Right lobe of liver (tissue), 6 donors: ENCODE results near the gene STMP1. TPM values are rescaled to one million over a fixed set of nuclear protein-coding genes. Genes with fewer than 3 reads are reported as not detected.

Experiments used
- ATAC-seq, 4 donors: fragments of 200-7000 bp; cut with Tn5 transposase; one replicate each; pipeline ENCODE4 v1.9.1; 2020; ENCODE audit warnings: mild to moderate bottlenecking in 4 of 4, moderate library complexity in 4 of 4
- DNase-seq, 3 donors: peaks; one replicate each; pipeline ENCODE4 v3.0.0-alpha.2; 2020
- H3K27ac ChIP-seq, 3 donors: fragments of 200-600 bp; one replicate each; pipeline ENCODE4 v1.8.0; 2022
- H3K27me3 ChIP-seq, 2 donors: fragments of 200-600 bp; one replicate each; pipeline ENCODE4 v1.8.0; 2022
- H3K36me3 ChIP-seq, 4 donors: fragments of 200-600 bp; sonication (generic) in 1 of 4; one replicate each; pipeline versions ENCODE4 v1.5.1 to v1.8.0; 2017 to 2022; ENCODE audit warnings: control low read depth in 1 of 4
- H3K4me1 ChIP-seq, 4 donors: fragments of 200-600 bp; sonication (generic) in 1 of 4; one replicate each; pipeline versions ENCODE4 v1.5.1 to v1.8.0; 2017 to 2022; ENCODE audit warnings: control low read depth in 1 of 4
- H3K4me3 ChIP-seq, 3 donors: fragments of 200-600 bp; one replicate each; pipeline ENCODE4 v1.8.0; 2022
- H3K9me3 ChIP-seq, 4 donors: fragments of 200-600 bp; sonication (generic) in 1 of 4; one replicate each; pipeline versions ENCODE4 v1.5.1 to v1.8.0; 2017 to 2022; ENCODE audit warnings: control low read depth in 1 of 4
- POLR2A ChIP-seq: fragments of 450-650 bp; IDR thresholded peaks from one replicate; pipeline ENCODE4 v1.6.1; 2017; ENCODE audit warnings: antibody characterized with exemption, mild to moderate bottlenecking
- WGBS: methylation state at CpG from one replicate; pipeline ENCODE4 v1.1.6; 2018; ENCODE audit warnings: low coverage, low lambda C conversion rate; ENCODE audit not compliant: insufficient coverage; ENCODE audit errors: missing lambda C conversion rate; 5-methylcytosine and 5-hydroxymethylcytosine counted together
- intact Hi-C, 2 donors: fragments of 100-400 bp; cut with DNase I; formaldehyde crosslinking; loops; one replicate each; pipeline versions ENCODE4 v1.11.2 to v1.14.1; 2022
- total RNA-seq, 6 experiments: library from RNA; depleted of rRNA in 2 of 6; stranded (reverse); fragments of >200 nt in 2 of 6; fragmentation: NEBNext Ultra II Directional in 3 of 6; extraction: Animal tissue kit (Norgen Biotek cat#: 25700) in 3 of 6; gene quantifications; one replicate each; pipeline versions ENCODE4 v1.1.0 to v1.2.4, GENCODE V29; 2016 to 2023
- TF ChIP-seq, protein P1 (sequence below), 4 donors: fragments of 200-600 bp in 3 of 4; fragments of 450-650 bp in 1 of 4; IDR thresholded peaks; one replicate each; pipeline versions ENCODE4 v1.5.1 to v1.8.0; 2016 to 2022; ENCODE audit warnings: antibody characterized with exemption in 4 of 4, mild to moderate bottlenecking in 2 of 4
- donor health status: DM: no; HTN: yes; CAD: no.
- donor health status: DM: no; HTN: no; CAD: no.
- donor health status: DM: no; HTN: no; CAD: no.
- donor health status: DM: no; HTN: yes; CAD: no.
- donor health status: DM: no; HTN: yes; CAD: no.

The STMP1 gene
- total RNA-seq, 6 experiments from 2014 or later, result 8.8 to 20.6 (median 14.6) TPM

GRCh38 chr7:135672560-135673359, 10.4 kb downstream of the STMP1 start:
- H3K27me3 ChIP-seq, result no peaks in the 10 kb centered on the region
- no peak for TF ChIP-seq POLR2A
- TF ChIP-seq, protein P1, sequence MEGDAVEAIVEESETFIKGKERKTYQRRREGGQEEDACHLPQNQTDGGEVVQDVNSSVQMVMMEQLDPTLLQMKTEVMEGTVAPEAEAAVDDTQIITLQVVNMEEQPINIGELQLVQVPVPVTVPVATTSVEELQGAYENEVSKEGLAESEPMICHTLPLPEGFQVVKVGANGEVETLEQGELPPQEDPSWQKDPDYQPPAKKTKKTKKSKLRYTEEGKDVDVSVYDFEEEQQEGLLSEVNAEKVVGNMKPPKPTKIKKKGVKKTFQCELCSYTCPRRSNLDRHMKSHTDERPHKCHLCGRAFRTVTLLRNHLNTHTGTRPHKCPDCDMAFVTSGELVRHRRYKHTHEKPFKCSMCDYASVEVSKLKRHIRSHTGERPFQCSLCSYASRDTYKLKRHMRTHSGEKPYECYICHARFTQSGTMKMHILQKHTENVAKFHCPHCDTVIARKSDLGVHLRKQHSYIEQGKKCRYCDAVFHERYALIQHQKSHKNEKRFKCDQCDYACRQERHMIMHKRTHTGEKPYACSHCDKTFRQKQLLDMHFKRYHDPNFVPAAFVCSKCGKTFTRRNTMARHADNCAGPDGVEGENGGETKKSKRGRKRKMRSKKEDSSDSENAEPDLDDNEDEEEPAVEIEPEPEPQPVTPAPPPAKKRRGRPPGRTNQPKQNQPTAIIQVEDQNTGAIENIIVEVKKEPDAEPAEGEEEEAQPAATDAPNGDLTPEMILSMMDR (IDR thresholded peaks at IDR 0.05), result peak; percentile 66 to 75 (median 71)
- H3K9me3 ChIP-seq, result no peaks in the 10 kb centered on the region
- peak; percentile 75 to 90 (median 80) for ATAC-seq
- H3K4me1 ChIP-seq, result no peaks in the 10 kb centered on the region
- H3K4me3 ChIP-seq, result no peak overlapping the region
- H3K36me3 ChIP-seq, result peaks cover 0 to 5% (median 0%) of the 10 kb centered on the region in 4 donors
- 66% methylated on average over 3 of the region's 3 CpGs for WGBS
- no peak overlapping the region for H3K27ac ChIP-seq
- DNase-seq, result no peak
- intact Hi-C loops, result no loop called here

GRCh38 chr7:135673360-135673706, 11.0 kb downstream of the STMP1 start:
- Histone ChIP-seq H3K4me3 (no peak overlapping the region), H3K27me3 (no peaks in the 10 kb centered on the region), H3K36me3 (peaks cover 0 to 5% (median 0%) of the 10 kb centered on the region in 4 donors), H3K27ac (no peak overlapping the region), H3K9me3 (no peaks in the 10 kb centered on the region), H3K4me1 (peaks cover 0 to 3% (median under 1%) of the 10 kb centered on the region in 4 donors)
- intact Hi-C loops, result no loop called here
- TF ChIP-seq, protein P1 (IDR thresholded peaks at IDR 0.05), result no peak
- TF ChIP-seq POLR2A, result no peak
- DNase-seq (no peak), ATAC-seq (peak in 1 of 4 donors; percentile 14)
- whole genome bisulfite sequencing, result 70% methylated on average over 6 of the region's 6 CpGs

GRCh38 chr7:135678612-135679575, 16.6 kb downstream of the STMP1 start:
- peaks cover 0 to 5% (median 0%) of the 10 kb centered on the region in 4 donors for H3K36me3 ChIP-seq
- H3K4me1 ChIP-seq, result peaks cover 0 to 8% (median 3%) of the 10 kb centered on the region in 4 donors
- peak; percentile 56 to 75 (median 71) for DNase-seq
- TF ChIP-seq POLR2A, result no peak
- TF ChIP-seq, protein P1 (IDR thresholded peaks at IDR 0.05), result no peak
- 56% methylated on average over 4 of the region's 4 CpGs for WGBS
- peak; percentile 80 to 99 (median 93) for ATAC-seq
- no peaks in the 10 kb centered on the region for H3K9me3 ChIP-seq
- no peaks in the 10 kb centered on the region for H3K27me3 ChIP-seq
- H3K27ac ChIP-seq, result no peak overlapping the region
- H3K4me3 ChIP-seq, result no peak overlapping the region
- intact Hi-C loops, result no loop called here

DNA sequence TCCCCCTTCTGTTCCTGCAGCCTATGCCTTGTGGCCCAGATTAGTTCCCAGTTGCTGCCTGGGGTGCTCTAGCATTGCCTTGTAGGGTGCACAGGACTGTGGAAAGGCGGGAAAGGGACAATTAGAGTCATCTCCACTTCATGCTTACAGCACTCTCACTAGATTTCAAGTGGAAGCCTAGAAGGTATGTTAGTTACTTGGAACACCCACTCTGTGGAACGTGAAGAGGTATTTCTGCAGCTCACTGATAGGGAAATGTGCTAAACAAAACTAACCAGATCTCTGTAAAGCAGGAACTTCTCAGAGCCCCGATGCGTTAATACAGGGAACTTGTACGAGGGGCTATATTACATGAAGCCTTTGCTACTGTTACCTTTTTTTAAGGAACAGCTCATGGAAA, 19.4 kb downstream of the STMP1 start:
- H3K4me1 ChIP-seq, result peaks cover 0 to 8% (median 3%) of the 10 kb centered on the region in 4 donors
- no peaks in the 10 kb centered on the region for H3K27me3 ChIP-seq
- DNase-seq, result no peak
- WGBS, result 76% methylated on average over 4 of the region's 5 CpGs
- no peak for ATAC-seq
- no peak overlapping the region for H3K4me3 ChIP-seq
- no peaks in the 10 kb centered on the region for H3K9me3 ChIP-seq
- TF ChIP-seq, protein P1 (IDR thresholded peaks at IDR 0.05), result no peak
- TF ChIP-seq POLR2A, result no peak
- no peaks in the 10 kb centered on the region for H3K36me3 ChIP-seq
- no peak overlapping the region for H3K27ac ChIP-seq
- intact Hi-C loops, result no loop called here
